Activated CD4-positive, alpha-beta T cell treated with anti-CD3 and anti-CD28 coated beads, Interleukin-2, amount 50 U/mL, for 1 hour (primary cell): ENCODE measurements around the gene RNF220.

Source experiments
- DNase-seq: peaks from one replicate; pipeline ENCODE4 v3.0.0-alpha.2; 2020

The RNF220 gene

DNA sequence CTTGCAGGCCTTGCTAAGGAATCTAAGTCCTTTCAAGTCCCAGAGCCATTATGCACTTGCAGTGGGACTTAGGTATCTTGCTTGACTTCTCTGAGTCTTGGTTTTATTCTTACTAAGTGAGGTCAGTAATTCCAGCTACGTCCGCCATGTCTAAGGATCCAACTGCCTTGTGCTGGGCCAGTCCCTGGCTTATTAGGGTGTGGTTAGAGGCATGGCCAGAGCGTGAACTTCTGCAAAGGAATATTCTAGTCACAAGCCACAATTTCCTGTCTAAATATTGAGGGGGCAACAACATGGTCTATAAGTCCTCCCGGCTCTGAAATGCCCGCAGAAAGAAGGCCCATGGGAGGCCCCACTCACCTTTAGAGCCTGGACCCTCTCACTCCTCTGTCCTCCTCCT is 186.3 kb downstream of the RNF220 start:
- no peak for DNase-seq

DNA sequence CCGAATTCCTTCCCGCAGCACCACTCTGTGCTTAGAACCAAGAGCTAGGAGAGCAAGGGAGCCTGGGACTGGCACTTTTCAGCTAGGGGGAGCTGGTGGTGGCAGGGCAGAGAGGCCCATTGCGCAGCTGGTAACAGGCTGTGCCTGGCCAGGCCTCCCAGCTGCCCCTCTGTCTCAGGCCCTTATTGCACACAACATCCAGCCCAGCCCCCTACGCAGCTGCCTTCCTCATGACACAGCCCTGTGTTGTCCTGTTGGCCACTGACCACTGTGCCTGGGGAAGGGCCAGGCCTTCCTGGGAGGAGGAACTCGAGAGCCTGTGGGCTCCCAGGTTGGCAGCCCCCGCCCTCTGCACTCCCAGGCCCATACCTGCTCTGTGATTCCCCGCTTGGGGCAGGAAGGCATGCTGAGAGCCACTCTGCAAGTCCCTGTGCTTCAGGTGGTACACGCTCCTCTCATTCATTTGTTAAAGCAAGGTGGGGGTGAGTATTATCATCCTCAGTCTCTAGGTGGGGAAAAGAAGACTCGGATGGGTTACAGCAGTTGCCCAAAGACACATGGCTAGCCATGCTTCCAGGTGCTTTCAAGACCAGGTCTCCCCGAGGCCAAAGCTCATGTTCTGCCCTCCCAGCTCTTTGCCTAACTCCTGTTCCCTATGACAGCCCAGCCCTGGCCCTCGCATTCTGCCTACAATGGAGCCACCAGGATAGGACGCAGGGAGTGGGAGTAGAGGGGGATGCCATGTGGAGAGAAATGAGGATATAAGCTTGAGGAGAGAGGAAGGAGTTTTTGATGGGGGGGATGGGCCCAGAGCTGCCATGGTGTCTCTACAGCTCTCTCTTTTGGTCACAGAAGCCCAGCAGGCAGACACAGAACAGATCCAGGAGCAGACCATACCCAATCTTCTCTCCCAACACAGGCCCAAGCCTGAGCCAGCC is 187.4 kb downstream of the RNF220 start:
- no peak for DNase-seq

DNA sequence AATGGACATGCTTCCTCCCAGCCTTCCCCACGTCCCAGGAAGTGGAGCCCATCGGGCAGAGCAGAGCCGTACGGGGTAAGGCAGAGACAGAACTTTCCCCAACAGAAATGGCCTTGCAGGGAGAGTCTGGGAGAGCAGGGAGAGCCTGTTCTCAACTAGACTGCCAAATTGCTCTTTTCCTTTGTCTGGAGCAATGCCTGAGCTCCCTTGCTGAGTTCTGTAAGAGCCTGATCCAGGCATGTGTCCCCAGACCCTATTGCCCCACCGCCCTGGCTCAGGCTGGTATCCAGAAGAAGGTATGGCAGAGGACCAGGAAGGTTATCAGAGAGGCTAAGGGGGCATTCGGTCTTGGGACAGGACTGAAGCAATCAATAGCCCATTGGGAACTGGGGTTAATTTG is 189.3 kb downstream of the RNF220 start:
- no peak for DNase-seq

DNA sequence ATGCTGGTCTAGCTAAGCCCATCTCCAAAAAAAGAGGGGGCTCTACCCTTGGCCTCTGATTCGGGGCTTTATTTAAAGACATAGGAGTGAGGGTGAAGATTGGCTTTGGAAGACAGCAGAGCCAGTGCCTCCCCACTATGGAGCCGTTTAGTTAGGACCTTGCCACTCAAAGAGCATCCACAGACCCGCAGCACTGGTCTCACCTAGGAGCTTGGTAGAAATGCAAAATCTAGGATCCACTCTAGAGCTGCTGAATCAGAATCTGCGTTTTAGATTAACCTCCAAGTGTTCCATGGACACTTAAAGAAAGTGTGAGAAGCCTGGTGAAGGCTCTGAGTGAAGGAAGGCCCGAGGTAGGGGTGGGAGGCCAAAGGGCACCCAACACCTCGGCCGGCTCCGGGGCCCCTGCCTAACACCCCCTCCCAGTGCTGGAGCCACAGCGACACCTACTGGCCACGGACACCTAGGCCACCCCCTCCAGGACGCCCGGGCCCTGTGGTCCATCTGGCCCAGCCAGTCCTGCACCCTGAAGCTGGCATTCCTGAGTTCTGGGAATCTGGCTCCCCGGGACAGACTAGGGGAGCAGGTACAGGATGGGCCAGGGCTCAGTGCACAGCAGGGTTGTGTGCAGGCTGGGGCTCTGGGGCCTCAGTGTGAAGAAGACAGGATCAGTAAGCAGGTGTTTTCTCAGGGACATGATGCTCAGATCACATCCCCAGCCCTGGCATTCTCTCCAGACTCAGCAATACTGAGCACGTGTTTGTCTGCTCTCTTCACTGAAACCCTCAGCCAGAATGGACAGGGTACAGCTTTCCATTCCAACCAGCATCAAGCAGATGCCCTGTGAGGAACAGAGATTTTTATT is 190.0 kb downstream of the RNF220 start:
- peak; percentile 79 for DNase-seq

DNA sequence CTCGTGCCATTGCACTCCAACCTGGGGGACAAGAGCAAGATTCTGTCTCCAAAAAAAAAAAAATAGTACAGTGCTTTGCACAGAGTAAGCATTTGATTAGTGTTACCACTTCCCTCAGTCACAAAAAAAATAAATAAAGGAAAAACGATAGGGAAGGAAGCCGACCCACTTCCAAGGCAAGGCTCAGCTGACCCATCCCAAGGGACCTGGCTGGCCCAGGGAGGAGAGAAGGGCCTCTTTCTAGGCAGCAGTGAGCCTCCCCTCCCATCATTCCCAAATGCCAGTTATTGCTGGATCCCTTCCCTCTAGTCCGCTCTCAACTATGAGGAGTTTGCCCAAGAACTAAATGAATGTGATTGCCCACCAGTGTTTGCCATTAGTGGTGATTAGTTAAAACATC is 191.5 kb downstream of the RNF220 start:
- DNase-seq: no peak

DNA sequence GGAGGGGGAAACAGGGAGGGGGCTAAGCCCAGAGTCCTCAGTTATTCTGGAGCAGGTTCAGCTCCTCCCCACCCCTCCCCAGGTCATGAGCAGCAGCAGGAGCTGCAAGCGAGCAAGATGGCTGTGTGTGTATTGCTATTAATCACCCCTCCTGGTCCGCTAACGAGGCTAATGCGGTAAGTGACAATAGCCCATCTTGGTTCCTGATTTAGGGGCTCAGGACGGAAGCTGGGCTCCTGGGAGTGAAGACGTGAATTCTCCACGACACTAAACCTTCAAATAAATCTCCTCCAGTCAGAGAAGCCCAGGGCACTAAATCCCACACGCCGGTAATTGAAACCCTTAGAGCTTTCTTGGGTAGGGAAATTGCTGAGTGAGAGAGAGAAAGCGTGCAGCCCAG is 193.1 kb downstream of the RNF220 start:
- DNase-seq: no peak

DNA sequence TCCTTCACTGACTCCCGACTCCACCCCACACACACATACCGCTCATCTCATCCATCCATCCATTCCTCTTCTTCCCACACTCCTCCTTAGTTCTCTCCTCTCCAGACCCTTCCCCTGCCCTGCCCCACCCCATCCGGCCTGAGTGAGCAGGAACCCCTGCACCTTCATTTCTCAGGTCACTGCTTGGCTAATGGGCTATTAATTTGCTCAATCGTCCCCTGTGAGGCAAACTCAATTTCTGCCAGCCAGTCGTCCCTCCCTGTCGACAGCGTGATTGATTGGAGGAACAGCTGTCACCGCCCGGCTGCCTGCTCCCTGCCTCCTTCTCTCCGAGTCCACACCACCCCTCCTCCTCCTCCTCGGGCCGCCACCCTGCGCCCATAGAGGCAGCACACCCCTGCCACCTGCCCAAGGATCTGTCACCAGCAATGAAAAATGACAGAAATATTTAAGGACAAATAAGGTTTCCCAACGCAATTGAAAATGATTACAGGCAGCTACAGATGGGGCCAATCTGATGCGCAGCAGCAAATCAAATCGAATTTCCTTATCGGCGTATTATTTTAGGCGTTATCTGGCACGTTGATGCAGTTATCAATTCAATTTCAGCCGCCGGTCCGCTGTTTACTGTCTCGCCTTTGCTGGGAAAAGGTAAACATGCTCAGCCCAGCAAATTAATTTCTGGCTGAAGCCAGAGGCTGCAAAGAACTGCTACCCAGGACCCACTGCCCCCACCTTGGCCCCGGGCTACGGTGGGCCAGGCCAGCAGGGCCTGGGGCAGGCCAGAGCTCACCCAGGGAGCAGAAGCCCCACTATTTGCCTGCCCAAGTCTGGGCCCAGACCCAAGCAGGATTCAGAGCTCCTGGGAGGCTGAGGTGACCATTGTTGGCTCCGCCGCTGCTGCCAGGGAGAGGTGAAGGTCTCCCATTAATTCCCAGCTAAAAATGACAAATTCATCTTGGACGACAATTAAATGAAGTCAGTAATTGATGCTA is 197.9 kb downstream of the RNF220 start:
- DNase-seq: no peak

DNA sequence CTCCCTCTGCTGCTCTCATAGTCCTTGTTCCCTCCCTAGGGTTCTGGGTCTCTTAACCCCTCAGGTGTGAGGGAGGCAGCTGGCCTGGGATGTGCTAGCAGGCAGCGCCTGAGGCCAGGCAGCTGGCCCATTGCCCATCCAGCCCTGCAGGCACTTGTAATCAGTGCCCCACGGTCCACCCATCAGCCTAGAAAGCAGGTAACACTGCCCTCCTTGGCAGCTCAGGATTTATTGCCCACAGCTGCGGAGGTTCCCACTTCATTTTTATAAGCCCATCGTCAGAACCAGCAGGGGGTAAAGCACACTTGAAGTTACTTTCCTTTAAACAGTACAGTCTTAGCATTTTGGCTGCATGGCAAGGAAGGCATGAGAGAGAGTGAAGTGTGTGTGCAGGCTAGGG is 198.7 kb downstream of the RNF220 start:
- DNase-seq: no peak

DNA sequence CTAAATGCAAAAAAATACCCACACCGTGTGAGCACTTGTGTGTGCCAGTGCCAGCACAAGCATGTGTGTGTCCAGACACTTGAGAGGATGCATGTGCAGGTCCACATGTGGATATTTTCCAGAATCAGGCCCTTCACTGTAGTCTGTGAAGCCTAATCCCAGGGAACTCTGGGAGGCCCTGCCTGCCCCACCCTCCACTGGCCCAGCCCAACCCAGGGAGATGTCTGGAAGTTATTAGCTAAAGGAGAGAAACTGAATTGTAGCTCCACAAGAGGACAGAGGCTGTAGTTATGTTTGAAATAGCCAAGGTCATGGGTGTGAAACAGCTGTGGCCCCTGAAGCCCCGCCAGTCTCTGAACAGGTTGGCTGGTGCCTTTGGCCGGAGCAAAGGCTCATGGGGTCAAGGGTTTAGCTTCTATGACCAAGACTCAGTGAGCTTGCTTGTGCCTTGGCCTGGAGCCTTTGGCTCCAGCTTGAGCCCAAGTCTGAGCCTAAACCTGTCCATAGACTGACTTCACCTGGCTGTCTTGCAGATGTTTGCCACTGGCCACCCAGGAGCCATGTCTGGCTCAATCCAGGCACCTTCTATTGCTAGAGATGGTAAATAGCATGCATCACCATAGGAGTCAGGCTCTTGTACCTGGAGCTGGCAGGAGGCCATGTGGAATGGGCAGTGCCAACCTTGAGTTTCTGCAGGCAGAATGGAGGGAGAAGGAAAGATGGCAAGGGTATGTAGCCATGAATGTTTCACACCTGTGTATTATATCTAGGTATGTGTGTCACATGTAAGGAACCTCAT is 199.3 kb downstream of the RNF220 start:
- DNase-seq: no peak

DNA sequence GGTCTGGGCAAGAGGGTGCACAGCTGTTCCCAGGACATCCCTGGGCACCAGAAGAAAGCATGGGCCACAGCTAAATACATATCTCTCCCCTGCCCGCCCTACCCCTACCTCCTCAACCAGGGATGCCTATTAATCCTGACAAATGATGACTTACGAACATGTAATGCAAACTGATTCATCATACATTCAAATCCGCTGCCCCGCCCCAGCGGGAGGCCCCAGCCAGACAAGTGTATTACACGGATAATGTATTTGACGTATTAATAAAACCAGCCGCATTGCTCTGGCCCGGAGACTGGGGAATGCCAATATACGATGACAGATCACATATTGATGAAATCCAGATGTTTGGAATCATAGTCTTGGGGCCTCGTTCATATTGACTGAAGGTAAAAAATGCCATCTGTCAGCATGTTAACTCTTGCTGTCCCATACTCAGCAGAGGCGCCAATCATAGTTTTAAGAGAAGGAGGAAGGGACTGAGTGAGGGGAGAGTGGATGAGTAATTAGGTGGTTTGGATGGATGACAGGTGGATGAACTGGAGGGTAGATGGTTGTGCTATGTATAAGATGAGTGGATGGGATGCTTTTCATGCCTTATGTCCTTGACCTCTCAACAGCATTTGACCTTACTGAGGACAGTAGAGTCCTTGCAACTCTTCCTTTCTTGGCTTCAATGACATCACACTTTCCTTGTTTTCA is 201.0 kb downstream of the RNF220 start:
- no peak for DNase-seq

DNA sequence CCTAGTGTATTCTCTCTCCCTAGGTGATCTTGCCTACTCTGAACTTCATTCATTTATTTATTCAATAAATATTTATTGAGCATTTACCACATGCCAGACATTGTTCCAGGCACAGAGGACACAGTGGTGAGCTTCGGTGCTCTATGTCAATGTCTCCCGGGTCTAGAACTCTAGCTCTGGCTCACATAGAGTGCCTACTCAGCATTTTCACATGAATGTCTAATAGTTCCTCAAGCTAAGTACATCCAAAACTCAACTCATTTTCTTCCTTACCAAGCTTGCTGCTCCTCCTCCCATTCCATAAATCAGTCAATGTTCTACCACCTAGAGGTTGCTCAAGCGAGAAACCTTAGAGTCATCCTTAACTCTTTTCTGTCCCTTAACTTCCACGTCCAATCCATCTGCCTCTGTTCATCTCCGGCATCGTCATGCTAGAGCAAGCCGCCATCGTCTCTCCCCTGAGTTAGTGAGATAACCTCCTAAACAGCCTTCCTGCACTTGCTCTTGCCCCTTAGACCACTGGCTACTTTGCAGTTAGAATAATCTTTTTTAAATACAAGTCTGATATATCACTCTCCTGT is 201.7 kb downstream of the RNF220 start:
- no peak for DNase-seq

DNA sequence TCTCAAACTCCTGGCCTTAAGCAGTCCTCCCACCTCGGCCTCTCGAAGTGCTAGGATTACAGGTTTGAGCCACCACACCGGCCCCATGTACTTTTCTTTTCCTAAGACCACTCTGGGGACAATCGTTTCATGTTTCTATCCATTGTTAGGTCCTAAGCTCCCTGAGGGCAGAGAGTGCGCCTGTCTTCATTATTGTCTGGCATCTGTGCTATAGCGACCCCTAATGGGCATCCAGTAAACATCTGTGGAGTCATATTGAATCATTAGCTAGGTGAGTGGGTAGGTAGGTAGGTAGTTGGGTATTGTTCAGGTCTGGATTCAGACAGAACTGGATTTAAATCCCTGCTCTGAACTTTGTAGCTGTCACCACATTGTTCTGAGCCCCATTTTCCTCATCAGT is 203.1 kb downstream of the RNF220 start:
- DNase-seq: no peak

DNA sequence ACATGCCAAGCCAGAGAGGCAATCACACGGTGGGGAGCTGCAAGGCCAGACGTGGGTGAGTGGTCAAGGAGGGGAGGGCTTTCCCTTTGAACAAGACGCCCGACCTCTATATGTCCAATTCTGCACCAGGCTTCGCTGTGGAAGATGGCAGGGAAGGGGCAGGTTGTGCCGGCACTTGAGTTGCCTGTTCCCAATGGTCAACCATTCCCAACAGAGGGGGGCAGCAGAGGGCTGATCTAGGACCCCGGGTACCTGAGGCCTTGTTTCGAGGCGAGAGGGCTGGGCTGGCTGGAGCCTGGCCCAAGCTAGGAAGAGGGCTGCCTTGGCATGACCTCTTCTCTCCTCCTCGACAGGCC is 204.3 kb downstream of the RNF220 start:
- peak; percentile 18 for DNase-seq

DNA sequence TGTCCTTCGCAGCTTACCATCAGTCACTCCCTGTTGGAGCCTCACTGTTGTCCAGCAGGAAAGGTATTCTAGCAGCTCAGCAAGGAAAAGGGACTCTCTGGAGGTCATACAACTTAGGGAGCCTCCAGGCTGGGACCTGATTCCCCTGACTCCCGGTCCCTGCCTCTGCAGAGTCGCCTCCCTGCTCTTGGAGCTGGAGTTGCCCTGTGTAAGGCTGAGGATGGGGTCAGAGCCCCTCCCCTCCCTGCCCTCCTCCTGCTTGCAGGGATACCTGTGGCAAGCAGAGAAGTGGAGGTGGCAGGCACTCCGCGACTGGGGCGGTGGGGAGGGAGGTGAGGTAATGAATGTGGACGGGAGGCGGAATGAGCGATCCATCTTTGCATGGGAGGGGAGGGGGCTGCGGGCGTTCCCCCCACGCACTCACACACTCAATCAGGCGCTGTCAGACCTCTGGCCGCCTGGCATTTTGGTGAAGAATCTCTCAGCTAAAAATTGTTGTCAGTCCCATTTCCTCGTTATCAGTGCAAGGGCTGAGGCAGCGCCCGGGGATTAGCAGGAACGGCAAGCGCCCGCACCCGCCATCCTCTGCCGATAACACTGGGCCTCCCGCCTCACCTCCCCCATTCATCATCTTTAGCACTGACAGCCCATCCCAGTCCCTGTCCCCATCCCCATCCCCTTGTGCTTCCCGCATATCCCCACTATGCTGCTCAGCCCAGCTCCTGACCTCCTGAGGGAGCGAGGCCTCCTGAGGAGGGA is 204.9 kb downstream of the RNF220 start:
- DNase-seq: no peak

DNA sequence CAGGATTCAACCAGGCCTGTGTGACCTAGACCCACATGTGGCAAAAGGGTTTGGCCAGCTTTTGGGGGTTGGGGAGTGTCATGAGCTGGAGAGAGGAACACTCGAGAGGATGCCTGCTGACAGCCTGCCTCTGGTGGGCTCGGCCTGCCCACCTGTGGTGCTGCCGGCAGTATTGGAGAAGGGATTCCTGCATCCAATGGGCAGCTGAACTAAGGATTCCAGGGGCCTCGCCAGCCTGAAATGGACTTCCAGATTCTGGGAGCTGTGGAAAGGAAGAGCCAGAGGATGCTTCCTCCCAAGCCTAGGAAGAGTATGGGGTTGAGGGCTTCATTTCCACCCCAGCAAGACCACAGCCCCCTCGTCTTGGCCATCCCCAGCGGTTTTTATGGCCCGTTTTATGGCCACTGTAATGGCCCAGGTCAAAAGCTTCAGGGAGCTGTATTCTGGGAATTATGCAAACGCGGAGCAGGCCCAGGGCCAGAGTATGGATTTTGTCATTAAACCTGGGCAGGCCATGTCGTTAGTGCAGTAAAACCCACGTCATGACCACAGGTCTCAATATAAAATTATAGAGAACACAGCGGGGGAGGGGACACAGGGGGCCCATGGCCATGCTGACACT is 205.6 kb downstream of the RNF220 start:
- DNase-seq: no peak

DNA sequence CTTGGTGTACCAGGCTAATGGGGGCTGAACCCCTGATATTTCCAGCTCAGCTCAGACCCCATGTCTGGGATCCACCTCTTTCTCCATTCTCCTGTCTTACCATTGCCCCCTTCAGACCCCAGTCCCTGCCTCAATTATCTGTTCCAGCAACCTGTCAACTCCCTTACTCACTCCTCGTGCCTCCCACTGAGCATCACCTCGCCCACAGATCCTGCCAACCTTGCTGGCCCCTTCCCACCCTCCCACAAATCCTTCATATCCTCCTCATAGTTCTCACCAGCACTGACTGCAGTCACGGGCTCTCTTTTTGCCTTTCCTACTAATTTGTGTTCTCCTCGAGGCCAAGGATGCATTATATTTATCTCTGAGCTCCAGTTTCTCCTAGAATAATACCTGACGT is 206.4 kb downstream of the RNF220 start:
- no peak for DNase-seq

DNA sequence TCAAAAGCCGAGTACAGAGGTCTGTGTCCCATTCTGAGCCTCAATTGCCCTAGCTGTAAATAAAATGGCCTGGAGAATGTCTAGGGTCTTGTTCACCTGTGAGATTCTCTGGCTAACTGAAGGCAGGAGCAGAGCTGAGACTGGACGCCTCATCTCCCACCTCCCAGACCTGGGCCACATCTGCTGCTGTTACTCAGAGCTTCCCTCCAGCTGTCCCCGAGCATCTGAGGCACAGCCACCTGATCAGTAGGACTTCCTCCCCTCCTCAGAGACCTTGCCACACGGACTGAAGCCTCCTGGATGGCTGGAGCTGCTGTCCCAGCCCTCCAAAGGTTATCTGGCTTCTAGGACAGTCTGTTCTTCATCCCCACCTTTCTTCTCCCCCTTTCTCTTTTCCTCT is 206.8 kb downstream of the RNF220 start:
- no peak for DNase-seq

DNA sequence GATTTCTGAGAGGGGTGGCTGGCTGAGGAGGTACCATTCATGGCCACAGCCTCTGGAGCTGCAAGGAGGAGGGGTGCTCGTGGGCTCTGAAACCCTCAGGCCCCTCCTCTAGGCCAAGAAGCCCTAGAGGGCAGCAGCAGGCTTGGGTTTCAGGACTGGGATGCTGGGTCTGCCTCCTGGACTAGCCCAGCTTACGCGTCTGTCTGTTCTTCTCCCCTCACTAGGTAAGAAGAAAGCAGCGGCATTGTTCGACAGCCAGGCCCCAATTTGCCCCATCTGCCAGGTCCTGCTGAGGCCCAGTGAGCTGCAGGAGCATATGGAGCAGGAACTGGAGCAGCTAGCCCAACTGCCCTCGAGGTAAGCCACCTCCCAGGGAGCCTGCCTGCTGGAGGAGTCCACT is 208.9 kb downstream of the RNF220 start:
- no peak for DNase-seq

DNA sequence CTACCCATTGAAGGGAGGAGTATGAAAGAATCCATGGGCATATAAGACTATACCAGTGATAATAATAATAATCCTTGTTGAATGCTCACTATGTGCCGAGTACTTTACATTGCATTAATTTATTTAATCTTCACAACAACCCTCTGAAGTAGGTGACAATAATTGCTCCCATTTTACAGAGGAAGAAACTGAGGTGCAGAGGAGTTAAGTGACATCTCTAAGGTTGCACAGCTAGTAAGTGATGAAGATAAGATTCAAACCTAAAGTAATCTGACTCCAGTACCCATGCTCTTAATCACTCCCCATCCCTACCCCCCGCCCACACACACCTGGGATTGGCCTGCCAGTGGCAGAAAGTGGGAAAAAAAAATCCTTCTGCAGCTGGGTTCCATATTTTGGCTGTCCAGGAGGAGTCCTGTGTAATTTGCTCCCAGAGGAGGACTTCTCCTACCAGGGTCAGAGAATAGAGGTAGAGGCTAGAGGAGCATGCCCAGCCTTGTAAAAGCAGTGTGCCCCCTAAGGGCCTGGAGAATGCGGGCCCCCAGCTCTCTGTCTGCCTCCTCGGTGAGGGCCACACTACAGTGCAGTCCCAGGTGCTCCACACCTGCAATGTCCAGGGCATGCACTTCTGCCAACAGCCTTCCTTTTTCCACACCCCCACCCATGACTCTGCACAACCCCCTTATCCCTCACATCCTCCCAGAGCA is 211.4 kb downstream of the RNF220 start:
- DNase-seq: no peak
